Activated gamma-delta T cell treated with Interleukin-2 at 50 U/mL for 16 hours (primary cell): Measurements from ENCODE around the gene GABRR1.

Experiments
- DNase-seq: peaks from one replicate; pipeline ENCODE4 v3.0.0-alpha.2; 2020

Gene GABRR1

DNA sequence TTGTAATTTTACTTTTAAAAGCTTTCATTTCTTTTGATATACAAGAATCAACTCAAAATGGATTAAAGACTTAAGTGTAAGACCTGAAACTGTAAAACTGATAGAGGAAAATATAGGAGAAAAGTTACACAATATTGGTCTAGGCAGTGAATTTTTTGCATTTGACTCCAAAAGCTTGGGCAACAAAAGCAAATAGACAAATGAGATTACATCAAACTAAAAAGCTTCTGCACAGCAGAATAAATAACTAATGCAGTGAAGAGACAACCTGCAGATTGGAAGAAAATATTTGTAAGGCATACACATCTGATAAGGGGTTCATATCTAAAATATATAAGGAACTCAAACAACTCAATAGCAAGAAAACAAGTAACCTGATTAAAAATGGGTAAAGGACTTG is 3.0 kb downstream of the GABRR1 start:
- no peak for DNase-seq

DNA sequence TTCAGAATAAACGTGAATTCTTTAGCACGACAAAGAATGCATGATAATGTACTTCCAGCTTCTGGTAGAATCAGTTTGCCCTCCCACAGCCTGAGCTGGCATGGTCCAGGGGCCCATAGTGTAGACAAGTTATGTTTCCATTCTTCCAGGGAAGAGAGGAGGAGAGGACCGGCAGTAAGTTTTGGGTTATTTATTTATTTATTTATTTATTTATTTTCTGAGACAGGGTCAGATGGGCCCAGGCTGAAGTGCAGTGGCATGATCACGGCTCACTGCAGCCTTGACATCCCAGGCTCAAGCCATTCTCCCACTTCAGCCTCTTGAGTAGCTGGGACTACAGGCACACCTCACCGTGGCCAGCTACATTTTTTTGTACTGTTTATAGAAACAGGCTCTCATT is 4.7 kb downstream of the GABRR1 start:
- no peak for DNase-seq

GRCh38 chr6:89209457-89209856 is 7.7 kb downstream of the GABRR1 start:
- no peak for DNase-seq

DNA sequence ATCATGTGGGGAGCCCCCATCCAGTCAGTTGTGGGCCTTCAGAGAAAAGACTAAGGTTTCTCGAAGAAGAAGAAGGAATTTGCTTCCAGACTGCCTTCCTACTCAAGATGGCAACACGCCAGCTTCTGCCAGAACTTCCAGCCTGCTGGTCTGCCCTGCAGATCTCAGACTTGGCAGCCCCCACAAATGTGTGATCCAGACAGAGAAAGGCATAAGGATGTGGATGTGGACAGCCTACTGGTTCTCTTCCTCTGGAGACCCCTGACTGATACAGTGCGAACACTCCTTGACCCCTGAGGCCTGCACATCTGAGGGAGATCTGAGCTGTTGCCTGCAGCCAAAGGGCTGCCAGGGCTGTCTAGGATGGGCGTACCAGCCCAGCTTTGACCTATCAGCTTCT is 8.6 kb downstream of the GABRR1 start:
- DNase-seq, result no peak

- DNase-seq, result no peak
These were observed 11.3 kb downstream of the GABRR1 start for GRCh38 chr6:89205819-89206218.

DNA sequence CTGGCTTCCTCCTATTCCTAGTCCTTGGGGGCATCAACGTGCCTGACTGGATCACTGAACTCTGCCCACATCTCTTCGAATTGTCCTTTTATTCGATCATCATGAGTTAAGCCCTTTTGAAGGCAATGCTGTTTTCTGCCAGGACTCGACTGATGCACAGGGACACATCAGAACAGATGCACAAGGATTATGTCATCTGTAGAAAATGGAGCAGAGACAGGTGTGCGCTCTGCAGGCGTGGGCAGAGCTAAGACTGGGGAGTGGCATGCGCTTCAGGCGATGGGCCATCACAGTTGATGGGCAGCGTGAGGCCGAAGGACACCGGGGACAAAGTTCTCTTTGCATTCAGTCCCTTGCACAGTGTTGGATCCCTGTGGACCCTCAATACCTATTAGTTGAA is 13.1 kb downstream of the GABRR1 start:
- no peak for DNase-seq

- DNase-seq, result no peak
These were observed 16.4 kb downstream of the GABRR1 start for GRCh38 chr6:89200706-89201215.

DNA sequence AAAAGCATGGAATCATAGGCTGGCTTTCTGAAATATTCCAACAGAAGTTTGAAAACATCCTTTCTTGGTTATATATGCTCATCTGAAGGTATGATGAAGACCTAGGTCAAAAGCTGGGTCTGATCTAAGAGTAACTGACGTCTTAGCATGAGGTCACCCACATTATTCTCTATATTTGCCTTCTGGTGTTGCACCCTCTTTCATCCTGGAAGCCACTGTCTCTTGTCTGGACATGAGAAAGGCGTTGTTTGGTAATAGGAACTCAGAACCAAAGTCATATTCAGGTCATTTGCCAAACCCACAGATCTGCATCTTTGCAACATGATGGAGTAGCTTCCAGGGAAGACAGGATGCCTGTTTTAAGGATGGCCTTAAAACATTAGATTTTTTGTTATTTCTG is 17.6 kb downstream of the GABRR1 start:
- DNase-seq, result no peak

DNA sequence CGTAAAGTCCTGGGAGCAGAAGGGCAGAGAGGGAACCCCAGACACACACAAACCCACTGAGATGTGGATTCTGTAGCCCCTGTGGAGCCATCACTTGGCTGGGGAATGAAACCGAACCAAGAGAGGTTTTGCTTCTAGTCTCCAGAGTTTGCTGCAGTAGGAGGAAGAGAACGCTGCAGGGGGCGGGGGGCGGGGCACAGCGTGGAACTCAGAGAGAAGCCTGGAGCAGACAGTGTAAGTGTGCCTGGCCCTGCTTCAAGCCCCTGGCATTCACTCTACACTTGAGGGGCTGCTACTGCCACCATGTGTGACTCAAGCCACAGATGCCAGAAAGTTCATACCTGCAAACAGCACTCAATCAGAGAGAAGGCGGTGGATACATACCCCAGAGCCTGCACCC is 18.9 kb downstream of the GABRR1 start:
- DNase-seq, result no peak

GRCh38 chr6:89197141-89197540 is 20.0 kb downstream of the GABRR1 start:
- no peak for DNase-seq

- DNase-seq, result no peak
These were observed 22.6 kb downstream of the GABRR1 start for GRCh38 chr6:89194559-89194958.

GRCh38 chr6:89190741-89191140 is 26.4 kb downstream of the GABRR1 start:
- no peak for DNase-seq

DNA sequence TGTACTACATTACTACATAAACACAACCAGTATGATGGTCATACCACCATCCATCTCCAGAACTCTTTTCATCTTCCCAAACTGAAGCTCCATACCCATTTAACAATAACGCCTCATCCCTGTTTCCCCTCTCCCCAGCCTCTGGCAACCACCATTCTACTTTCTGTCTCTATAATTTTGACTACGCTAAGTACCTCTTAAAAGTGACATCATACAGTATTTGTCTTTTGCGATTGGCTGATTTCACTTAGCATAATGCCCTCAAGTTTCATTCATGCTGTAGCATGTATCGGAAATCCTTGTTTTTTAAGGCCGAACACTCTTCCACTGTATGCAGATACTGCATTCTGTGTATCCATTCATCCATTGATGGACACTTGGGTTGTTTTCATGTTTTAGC is 29.7 kb downstream of the GABRR1 start:
- DNase-seq, result no peak

GRCh38 chr6:89186762-89187161 is 30.4 kb downstream of the GABRR1 start:
- no peak for DNase-seq

DNA sequence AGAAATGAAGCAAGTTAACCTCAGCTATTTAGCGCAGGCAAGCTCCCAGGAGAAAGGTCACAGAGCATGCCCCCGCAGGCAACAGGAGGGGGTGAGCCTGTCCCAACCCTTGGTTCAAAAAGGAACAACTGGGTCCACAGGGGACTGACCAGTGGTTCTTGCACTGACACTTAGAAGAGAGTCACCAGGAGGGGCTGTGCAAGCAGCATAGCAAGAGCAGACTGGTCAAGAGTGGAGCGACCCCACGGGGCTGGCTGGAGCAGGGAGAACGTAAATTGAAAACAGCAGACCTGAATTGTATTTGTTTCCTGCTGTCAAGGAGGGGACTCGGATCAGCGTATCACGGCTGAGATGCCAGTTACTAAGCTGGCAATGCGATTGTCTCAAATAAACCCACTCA is 32.8 kb downstream of the GABRR1 start:
- DNase-seq, result no peak

DNA sequence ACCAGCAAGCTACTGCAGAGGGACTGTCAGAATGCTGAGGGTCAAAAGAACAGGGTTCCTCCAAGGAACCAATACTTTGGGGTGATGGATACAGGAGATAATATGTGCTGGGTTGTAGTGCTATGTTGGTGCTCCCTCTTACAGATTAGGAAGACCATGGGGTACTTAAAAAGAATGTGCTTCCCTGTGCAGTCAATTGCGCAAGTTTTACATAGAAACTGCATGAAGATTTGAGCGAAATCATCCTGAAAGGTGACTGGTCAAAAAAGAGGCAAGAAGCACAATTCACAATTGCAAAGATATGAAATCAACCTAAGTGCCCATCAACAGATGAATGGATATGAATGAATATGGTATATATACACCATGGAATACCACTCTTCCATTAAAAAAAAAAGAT is 33.9 kb downstream of the GABRR1 start:
- no peak for DNase-seq

GRCh38 chr6:89180971-89181370 is 36.2 kb downstream of the GABRR1 start:
- no peak for DNase-seq

- DNase-seq, result no peak
These were observed 37.0 kb downstream of the GABRR1 start for GRCh38 chr6:89180112-89180511.

DNA sequence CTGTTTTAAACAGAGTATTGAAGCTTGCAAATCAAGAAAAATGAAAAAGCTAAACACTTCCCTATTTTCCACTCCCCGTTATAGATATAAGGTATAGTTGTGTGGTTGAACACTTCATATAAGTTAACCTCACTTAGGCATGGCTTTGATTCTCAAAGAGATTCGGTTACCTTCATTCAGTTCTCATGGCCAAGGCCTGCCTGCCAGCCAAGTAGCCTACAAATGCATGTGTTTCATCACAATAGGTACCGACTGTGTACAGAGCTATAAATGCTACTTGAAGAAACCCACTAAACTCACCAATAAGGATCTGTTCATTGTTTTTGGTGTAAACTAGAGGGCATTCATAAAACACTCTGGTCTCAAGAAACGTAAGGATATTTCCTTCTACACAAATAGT is 43.5 kb downstream of the GABRR1 start:
- DNase-seq, result no peak

- no peak for DNase-seq
These were observed 45.0 kb downstream of the GABRR1 start for GRCh38 chr6:89172131-89172530.

- no peak for DNase-seq
These were observed 55.1 kb downstream of the GABRR1 start for GRCh38 chr6:89162047-89162371.

GRCh38 chr6:89161326-89162046 is 55.7 kb downstream of the GABRR1 start:
- no peak for DNase-seq

DNA sequence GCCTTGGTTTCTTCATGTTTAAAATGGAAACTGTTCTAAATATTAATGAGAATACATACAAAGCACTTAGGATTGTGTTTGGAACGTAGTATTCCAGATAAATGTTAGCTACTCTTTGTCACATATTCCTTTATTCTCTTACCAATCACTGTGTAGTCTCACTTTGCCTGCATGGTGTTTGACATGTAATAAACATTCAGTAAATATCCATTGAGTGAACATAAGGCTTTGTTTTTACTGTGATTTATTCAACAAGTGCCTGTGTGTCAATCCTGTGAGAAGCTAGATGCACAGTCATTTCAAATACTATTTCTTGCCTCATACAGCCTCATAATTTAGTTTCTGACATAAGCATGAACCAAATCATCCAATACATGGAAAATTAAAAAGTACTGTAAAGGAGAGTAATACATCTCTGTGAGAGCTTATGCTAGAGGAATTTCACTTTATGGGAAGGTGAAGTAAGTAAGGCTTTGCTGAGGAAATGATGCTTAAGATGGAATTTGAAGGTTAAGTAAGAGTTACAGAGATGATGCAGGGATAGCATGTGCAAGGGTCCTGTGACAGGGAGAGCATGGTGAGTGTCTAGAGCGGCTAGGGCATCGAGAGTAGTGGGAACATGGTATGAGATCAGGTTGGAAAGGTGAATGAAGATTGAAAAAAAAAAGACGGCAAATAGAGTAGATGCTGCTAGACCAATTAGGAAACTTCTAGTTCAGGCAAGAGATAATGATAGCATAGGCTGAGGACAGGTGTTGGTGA is 56.6 kb downstream of the GABRR1 start:
- no peak for DNase-seq

DNA sequence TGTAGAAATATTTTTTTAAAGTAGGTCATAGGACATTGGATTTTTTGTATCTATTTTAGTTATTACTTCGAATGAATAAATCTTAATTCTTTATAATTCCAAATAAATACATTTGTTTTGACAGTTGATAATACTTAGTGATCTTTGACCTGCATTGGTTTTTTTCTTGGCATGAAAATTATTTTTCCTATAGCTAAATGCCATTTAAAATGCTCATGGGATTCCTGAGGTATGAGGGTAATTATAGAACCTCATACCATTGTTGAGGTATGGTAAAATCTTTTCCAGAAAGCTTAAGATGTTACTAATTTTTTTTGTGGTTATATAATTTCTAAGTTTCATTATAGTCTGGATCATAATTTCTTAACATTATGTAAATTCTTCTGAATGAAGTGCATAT is 63.0 kb downstream of the GABRR1 start:
- DNase-seq, result no peak
